HG03575 (cell line): Measurements from ENCODE around the gene PMCH.
"Not testable (repeated sequence)": the region's sequence is repeated elsewhere in the genome, so short reads cannot be mapped to it uniquely, and the experiment has no call there.

Experiments
- ATAC-seq: cut with Tn5 transposase; IDR thresholded peaks from one replicate; pipeline ENCODE4 v1.9.1; 2021; ENCODE audit not compliant: unreplicated experiment, insufficient number of reproducible peaks, low FRiP score; ENCODE audit errors: extremely low read depth

PMCH gene

DNA sequence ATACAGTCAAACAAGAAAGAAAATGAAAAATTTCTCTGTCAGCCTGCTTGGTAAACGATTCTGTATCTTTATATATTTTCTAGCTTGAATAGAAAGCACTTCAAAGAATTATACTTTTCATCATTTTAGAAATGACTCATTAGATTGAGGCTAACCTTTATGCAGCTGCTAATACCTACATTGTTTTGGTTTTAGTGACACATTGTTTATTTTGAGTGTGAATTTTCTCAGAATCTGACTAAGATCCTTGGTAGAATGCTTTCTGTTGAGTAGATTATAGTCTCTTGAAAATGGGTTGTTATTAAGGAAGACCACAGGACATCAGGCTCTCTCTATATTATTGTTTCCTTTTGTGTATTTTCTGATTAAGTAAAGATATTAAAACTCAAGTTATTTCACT is at the start of gene PMCH:
Gene PMCH (minus strand): TSS at position 45 of the 400 bp plus-strand sequence. CDS start 63 bp downstream, outside the sequence.
- ATAC-seq: peak; percentile 59

DNA sequence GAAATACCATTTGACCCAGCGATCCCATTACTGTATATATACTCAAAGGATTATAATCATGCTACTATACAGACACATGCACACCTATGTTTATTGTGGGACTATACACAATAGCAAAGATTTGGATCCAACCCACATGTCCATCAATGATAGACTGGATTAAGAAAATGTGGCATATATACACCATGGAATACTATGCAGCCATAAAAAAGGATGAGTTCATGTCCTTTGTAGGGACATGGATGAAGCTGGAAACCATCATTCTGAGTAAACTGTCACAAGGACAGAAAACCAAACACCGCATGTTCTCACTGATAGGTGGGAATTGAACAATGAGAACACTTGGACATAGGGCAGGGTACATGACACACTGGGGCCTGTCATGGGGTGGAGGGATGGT is 43.2 kb upstream of the PMCH start:
- ATAC-seq: not testable (repeated sequence)

DNA sequence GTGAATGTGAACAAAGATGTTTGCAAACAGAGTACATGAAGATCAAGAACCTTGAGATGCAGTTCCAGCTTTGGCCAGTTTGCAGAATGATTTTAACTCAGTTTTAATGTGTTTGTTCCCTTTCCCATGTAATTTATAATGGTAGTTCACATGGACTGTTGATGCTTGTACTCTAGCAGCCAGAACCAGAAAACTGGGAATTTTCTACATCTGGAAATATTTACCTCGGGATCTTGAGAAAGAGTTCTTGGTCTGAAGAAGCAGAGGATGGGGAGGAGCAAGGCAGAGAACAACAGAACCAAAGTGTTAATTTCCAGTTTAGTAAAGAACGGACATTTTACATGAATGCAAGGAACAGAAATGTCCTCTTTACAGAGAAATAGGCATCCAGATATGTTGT is 37.0 kb upstream of the PMCH start:
- no peak for ATAC-seq

DNA sequence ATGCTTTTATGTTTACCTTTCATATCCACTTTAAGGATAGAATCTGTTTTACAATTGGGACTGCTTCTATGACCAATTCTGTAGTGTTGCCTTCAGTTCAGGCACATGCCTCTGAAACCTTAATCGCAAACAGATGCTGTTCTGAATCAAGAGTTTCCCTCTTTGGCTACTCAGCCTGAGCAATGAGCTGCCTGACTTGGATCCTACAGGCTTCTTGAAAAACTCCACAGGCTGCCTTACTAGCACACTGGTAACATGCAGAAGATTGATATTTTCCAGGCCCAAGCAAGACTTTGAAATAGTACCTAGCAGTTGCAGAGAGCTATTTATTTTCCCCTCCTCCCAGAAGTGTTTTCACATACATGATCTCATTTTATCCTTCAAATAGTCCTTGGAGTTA is 34.8 kb upstream of the PMCH start:
- ATAC-seq: no peak

- no peak for ATAC-seq
Measured at GRCh38 chr12:102232036-102232435, 34.4 kb upstream of the PMCH start.

GRCh38 chr12:102227954-102228353 is 30.3 kb upstream of the PMCH start:
- no peak for ATAC-seq

- ATAC-seq: no peak
Measured at GRCh38 chr12:102220736-102221135, 23.1 kb upstream of the PMCH start.

DNA sequence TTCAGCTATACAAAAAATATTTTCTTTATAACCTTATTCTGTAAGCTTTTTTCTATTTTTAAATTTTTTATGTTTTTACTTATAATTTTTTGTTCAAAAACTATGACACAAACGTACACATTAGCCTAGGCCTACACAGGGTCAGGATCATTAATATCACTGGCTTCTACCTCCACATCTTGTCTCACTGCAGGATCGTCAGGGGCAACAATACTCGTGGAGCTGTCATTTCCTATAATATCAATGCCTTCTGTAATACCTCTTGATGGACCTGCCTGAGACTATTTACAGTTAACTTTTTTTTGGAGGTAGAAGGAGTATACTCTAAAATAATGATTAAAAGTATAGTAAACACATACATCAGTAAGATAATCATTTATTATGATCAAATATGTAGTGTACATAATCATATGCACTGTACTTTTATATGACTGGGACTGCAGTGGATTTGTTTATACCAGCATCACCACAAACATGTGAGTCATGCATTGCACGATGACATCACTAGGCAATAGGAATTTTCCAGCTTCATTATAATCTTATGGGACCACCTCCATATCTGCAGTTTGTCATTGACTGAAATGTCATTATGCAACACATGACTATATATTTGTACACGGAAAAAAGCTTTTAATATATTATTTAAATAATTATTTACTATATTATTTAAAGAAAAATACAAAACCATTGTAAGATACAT is 18.5 kb upstream of the PMCH start:
- ATAC-seq: no peak

DNA sequence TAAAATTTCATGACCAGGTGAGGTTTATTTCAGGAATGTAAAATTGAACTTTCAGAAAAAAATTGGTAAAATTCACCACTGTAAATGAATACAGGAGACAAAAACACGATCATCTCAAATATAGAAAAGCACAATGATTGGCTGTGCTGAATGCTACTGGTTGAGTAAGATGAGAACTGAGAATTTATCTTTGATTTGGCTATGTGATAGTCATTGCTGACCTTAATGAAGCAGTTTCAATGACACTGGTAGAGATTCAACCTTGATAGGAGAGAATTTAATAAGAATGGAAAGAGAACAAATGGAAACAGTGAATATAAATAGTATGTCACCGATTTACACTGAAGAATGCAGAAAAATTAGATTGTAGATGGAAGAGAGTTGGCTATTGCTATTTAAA is 6.4 kb upstream of the PMCH start:
- no peak for ATAC-seq

DNA sequence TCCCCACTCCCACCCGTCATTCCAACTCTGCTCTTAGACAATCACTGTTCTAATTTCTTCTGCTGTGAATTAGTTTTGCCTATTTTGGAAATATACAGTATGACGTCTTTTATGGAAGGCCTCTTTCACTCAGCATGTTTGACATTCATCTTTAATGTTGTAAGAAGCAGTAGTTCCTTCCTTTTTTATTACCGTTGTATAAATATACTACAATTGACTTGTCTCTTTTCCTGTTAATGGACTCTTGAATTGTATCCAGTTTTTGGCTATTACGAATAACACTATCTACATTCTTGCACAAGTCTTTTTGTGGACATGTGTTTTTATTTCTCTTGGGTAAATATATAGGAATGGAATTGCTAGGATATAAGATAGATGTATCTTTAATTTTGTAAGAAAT is 4.9 kb upstream of the PMCH start:
- ATAC-seq: no peak

GRCh38 chr12:102201436-102202061 is 3.9 kb upstream of the PMCH start:
- no peak for ATAC-seq

DNA sequence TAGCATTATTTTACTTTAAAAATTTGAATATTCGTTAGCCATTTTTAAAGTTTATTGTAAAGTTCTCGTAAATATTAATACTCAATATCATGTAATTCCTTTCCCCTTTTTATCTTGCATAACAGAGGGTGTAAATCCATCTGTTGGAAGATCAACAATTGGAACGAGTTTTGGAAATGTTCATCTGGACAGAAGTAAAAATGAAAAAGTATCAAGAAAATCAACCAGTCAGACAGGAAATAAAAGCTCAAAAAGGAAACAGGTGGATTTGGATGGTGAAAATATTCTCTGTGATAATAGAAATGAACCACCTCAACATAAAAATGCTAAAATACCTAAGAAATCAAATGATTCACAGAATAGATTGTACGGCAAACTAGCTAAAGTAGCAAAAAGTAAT is 1.8 kb downstream of the PMCH start:
- no peak for ATAC-seq

GRCh38 chr12:102182635-102183034 is 15.0 kb downstream of the PMCH start:
- ATAC-seq: no peak

DNA sequence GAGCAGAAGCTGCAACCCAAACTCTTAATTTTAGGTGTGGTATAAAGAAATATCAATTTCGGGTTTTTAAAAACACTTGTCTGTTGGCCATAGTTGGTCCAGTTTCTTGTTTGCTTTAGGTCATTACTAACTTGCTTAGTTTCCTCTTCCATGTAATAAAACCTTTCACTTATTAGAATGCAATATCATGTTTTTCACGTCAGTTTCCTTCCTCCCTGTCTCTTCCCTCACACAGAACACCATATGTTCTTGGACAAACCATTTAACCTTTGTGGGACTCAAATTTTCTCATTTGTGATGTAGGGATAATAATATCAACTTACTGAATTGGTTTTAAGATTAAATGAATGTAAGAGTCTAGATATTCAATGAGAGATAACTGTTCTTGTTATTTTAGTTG is 22.9 kb downstream of the PMCH start:
- no peak for ATAC-seq

DNA sequence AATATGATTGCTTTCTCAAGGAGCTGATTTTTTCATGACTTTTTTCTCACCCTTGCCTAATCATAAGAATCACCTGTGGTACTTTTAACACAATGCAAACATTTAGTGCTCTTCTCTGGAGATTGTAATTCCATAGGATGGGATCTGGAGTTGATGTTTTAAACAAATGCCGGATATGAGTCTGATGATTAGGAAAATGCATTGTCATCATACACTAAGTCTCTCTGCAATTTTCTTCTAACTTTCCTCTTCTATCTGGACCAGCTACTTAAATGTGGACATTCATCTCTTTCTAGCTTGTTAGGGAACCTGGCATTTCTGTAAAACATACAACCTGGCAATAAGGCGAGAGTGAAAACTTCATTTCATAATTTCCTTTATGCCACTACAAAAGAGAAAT is 23.5 kb downstream of the PMCH start:
- ATAC-seq: no peak

DNA sequence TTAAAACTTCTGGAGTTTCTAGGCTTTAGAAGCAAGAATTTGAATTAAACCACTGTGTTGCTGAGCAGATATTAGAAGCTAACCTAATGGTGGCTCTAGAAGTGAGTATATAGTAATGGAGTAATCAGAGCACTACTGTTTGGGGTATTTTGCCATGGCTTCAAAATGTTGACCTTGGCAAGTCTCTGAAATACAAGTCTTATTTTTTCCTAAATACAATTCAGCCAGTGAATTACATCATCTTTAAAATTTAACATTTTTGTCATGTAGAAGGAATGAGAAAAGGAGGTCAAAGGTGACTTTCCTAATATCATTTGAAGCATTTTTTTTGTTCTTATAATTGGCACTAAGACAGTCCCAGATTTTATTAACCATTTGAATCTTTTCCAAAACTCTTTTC is 25.2 kb downstream of the PMCH start:
- ATAC-seq: no peak

GRCh38 chr12:102171951-102172350 is 25.7 kb downstream of the PMCH start:
- no peak for ATAC-seq

DNA sequence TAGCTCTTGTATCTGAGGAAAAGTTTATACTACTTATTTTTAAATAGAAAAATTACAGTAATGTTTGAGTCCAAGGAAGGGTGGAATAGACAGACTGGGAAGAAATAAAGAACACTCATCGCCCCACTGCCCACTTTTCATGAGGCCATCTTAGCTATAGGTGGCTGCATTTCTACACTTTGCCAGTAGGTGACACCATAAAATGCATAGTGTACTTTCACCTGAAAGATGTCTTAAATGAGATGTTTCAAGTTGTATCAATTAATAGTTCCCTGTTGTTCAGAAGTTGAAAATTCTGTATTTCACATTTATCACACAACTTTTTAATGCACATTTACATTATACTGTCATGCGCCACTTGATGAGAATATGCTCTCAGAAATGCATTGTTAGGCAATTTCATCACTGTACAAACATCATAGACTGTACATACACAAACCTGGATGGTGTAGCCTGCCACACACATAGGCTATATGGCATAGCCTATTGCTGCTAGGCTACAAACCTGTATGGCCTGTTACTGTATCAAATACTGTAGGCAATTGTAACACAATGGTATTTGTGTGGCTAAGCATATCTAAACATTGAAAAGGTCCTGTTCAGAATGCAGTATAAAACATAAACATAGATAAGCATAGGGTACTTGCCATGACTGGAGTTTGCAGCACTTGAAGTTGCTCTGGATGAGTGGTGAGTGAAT is 27.6 kb downstream of the PMCH start:
- no peak for ATAC-seq

DNA sequence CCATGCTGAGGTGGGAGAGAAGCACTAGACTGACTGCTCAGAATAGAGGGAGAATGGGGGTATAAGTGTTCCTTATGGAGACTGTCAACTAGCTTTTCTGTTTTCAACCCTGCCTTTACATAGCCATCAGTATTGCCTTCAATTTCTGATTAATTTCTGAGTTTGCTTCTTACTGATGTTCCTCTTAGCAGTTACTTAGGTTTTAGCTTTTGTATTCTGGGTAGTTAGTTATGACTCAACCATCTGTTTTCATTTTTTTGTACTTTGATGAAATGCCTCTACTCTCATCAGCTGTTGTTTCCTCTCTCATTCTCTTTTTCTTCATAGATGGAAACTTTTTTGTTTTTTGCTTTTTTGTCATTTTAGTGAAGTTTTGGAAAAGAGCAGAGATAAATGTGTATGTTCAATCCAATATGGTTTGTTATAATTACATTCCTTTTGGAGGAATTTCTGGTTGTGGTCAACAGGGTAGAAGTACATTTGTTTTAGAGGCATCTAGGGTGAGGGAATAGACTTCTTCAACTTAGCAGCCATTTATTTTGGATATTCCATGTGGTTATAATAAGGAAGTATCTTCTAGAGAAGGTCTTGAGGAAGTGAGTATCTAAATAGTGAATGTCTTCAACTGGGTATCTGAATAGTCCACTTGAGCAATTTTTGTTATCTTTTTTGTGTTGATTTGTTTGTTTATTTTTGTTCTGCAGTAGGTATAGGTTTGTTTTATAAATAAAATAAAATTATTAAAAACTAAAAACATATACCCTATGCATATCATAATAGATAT is 29.6 kb downstream of the PMCH start:
- no peak for ATAC-seq

GRCh38 chr12:102163383-102163782 is 34.2 kb downstream of the PMCH start:
- no peak for ATAC-seq
